ENCODE measurements around the gene RASA3.

RASA3 gene

GRCh38 chr13:113942591-113943103 is 189.8 kb downstream of the RASA3 start:
- DNase-seq: no peak

GRCh38 chr13:113941571-113942191 is 190.7 kb downstream of the RASA3 start:
- DNase-seq: peak; percentile 66

- DNase-seq: no peak
These were observed 192.5 kb downstream of the RASA3 start for GRCh38 chr13:113939944-113940297.

GRCh38 chr13:113939129-113939943 is 193.1 kb downstream of the RASA3 start:
- DNase-seq: no peak

GRCh38 chr13:113938716-113939115 is 193.7 kb downstream of the RASA3 start:
- no peak for DNase-seq

GRCh38 chr13:113938246-113938645 is 194.2 kb downstream of the RASA3 start:
- no peak for DNase-seq

- DNase-seq: no peak
These were observed 194.8 kb downstream of the RASA3 start for GRCh38 chr13:113937527-113938180.

- DNase-seq: no peak
These were observed 195.3 kb downstream of the RASA3 start for GRCh38 chr13:113937073-113937472.

GRCh38 chr13:113936166-113936965 is 196.1 kb downstream of the RASA3 start:
- no peak for DNase-seq

GRCh38 chr13:113935001-113935844 is 197.2 kb downstream of the RASA3 start:
- DNase-seq: no peak

- DNase-seq: no peak
These were observed 197.8 kb downstream of the RASA3 start for GRCh38 chr13:113934576-113934975.

- DNase-seq: no peak
These were observed 198.5 kb downstream of the RASA3 start for GRCh38 chr13:113933901-113934300.

- no peak for DNase-seq
These were observed 200.5 kb downstream of the RASA3 start for GRCh38 chr13:113931841-113932459.

- no peak for DNase-seq
These were observed 201.5 kb downstream of the RASA3 start for GRCh38 chr13:113930671-113931637.

- no peak for DNase-seq
These were observed 202.5 kb downstream of the RASA3 start for GRCh38 chr13:113929628-113930615.

- no peak for DNase-seq
These were observed 203.5 kb downstream of the RASA3 start for GRCh38 chr13:113928685-113929627.

All from NCI-H510A treated with DMSO at 0.1 percent for 48 hours (cell line).